ENCODE measurements around the gene CERS6.

Gene CERS6

DNA sequence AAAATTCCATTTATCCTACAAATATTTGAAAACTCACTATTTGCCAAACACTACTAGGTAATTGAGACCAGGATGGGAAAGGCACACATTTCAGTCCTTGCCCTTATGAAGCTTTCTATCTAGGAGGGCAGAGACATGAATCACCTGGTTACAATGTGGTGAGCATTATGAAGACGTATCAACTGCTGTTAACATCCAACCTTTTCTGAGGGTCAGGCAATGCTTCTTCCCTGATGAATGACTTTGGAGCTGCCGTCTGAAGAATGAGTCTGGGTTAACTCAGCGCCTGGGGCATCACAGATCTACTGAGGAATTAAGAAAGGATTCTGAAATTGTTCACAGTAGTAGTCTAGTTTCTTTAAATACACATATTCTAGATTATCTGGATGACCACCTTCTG, 284.3 kb downstream of the CERS6 start:
- Histone ChIP-seq H3K27me3 (ENCODE audit: insufficient read depth, low read depth, severe bottlenecking) (no peaks in the 10 kb centered on the region), H3K27ac (no peak overlapping the region), H3K4me3 (ENCODE audit: low read depth, low read length) (no peak overlapping the region), H3K36me3 (no peaks in the 10 kb centered on the region), H3K9me3 (ENCODE audit: severe bottlenecking) (no peaks in the 10 kb centered on the region)
- TF ChIP-seq, protein P1, sequence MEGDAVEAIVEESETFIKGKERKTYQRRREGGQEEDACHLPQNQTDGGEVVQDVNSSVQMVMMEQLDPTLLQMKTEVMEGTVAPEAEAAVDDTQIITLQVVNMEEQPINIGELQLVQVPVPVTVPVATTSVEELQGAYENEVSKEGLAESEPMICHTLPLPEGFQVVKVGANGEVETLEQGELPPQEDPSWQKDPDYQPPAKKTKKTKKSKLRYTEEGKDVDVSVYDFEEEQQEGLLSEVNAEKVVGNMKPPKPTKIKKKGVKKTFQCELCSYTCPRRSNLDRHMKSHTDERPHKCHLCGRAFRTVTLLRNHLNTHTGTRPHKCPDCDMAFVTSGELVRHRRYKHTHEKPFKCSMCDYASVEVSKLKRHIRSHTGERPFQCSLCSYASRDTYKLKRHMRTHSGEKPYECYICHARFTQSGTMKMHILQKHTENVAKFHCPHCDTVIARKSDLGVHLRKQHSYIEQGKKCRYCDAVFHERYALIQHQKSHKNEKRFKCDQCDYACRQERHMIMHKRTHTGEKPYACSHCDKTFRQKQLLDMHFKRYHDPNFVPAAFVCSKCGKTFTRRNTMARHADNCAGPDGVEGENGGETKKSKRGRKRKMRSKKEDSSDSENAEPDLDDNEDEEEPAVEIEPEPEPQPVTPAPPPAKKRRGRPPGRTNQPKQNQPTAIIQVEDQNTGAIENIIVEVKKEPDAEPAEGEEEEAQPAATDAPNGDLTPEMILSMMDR (IDR thresholded peaks at IDR 0.05; ENCODE audit: low read depth, low read length) = no peak
- DNase-seq = no peak

- Histone ChIP-seq H3K4me3 (ENCODE audit: low read depth, low read length) (no peak overlapping the region), H3K36me3 (no peaks in the 10 kb centered on the region), H3K27ac (no peak overlapping the region), H3K9me3 (ENCODE audit: severe bottlenecking) (no peaks in the 10 kb centered on the region), H3K27me3 (ENCODE audit: insufficient read depth, low read depth, severe bottlenecking) (no peaks in the 10 kb centered on the region)
- no peak for DNase-seq
- TF ChIP-seq, protein P1 (IDR thresholded peaks at IDR 0.05; ENCODE audit: low read depth, low read length) = no peak
Observed at GRCh38 chr2:168740788-168741187, 284.7 kb downstream of the CERS6 start.

DNA sequence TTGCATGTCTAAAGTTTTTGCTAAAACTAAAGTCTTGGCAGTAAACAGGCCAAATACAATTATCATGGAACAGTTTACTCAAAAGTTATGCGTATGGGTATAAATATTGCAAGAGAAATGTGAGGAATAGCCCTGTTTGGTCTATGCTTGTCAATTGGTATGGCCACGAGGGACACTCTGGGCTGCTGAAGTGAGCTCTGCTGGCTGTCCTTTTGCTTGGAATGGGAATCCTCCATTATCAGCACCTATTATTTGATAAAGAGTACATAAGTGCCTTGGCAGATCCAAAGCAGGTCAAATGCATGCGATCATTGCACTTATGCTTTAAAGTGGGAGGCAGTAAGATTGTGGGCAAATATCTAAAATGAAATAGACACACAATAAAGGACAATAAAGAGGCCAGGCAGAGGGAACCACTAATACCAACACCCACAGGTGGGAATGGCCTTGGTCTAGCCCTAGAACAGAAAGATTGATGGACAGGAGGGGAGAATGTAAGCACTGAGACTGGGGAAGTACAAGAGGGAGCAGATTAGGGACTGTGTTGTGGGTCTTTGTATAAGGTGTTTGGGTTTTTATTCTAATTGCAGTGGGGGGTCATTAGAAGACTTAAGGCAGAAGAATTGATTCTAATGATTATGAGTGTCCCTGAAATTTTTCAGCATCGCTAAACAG, 286.3 kb downstream of the CERS6 start:
- TF ChIP-seq, protein P1 (IDR thresholded peaks at IDR 0.05; ENCODE audit: low read depth, low read length) = no peak
- Histone ChIP-seq H3K27ac (no peak overlapping the region), H3K9me3 (ENCODE audit: severe bottlenecking) (no peaks in the 10 kb centered on the region), H3K36me3 (no peaks in the 10 kb centered on the region), H3K4me3 (ENCODE audit: low read depth, low read length) (no peak overlapping the region), H3K27me3 (ENCODE audit: insufficient read depth, low read depth, severe bottlenecking) (no peaks in the 10 kb centered on the region)
- DNase-seq = no peak

GRCh38 chr2:168744844-168745243, 288.8 kb downstream of the CERS6 start:
- TF ChIP-seq, protein P1 (IDR thresholded peaks at IDR 0.05; ENCODE audit: low read depth, low read length) = no peak
- Histone ChIP-seq H3K36me3 (no peaks in the 10 kb centered on the region), H3K9me3 (ENCODE audit: severe bottlenecking) (no peaks in the 10 kb centered on the region), H3K4me3 (ENCODE audit: low read depth, low read length) (no peak overlapping the region), H3K27ac (no peak overlapping the region), H3K27me3 (ENCODE audit: insufficient read depth, low read depth, severe bottlenecking) (no peaks in the 10 kb centered on the region)
- no peak for DNase-seq

GRCh38 chr2:168748461-168748860, 292.4 kb downstream of the CERS6 start:
- H3K4me3 ChIP-seq (ENCODE audit: low read depth, low read length) = no peak overlapping the region
- no peaks in the 10 kb centered on the region for H3K36me3 ChIP-seq
- no peak overlapping the region for H3K27ac ChIP-seq
- no peaks in the 10 kb centered on the region for H3K27me3 ChIP-seq (ENCODE audit: insufficient read depth, low read depth, severe bottlenecking)
- TF ChIP-seq, protein P1 (IDR thresholded peaks at IDR 0.05; ENCODE audit: low read depth, low read length) = no peak
- DNase-seq = no peak
- no peaks in the 10 kb centered on the region for H3K9me3 ChIP-seq (ENCODE audit: severe bottlenecking)

DNA sequence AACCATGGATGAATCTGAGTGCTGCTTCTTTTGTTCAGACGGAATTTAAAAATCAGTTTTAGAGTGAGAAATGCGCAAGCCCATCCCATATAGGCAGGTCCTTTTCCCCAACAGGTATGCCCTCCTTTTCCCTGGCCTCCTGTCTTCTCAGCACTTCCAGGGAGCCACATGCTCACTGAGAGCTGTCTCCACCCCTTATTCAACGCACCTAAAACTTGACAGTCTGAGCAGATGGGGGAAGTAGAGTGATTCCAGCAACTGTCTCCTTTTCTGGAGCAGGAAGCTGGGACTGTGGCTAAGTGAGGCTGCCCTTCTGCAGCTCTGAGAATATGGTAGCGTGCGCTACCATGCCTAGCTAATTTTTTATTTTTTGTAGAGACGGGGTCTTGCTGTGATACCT, 293.2 kb downstream of the CERS6 start:
- no peaks in the 10 kb centered on the region for H3K9me3 ChIP-seq (ENCODE audit: severe bottlenecking)
- H3K4me3 ChIP-seq (ENCODE audit: low read depth, low read length) = no peak overlapping the region
- H3K27ac ChIP-seq = no peak overlapping the region
- DNase-seq = no peak
- H3K27me3 ChIP-seq (ENCODE audit: insufficient read depth, low read depth, severe bottlenecking) = no peaks in the 10 kb centered on the region
- TF ChIP-seq, protein P1 (IDR thresholded peaks at IDR 0.05; ENCODE audit: low read depth, low read length) = no peak
- H3K36me3 ChIP-seq = no peaks in the 10 kb centered on the region
